Fibroblast of villous mesenchyme (primary cell): ENCODE results near the gene PCDHA13. TPM values are rescaled to one million over a fixed set of nuclear protein-coding genes. Genes with fewer than 3 reads are reported as not detected.
"Not testable (repeated sequence)": the region's sequence is repeated elsewhere in the genome, so short reads cannot be mapped to it uniquely, and the experiment has no call there.

Source experiments
- DNase-seq: peaks from one replicate; pipeline ENCODE4 v3.0.0-alpha.2; 2010; ENCODE audit warnings: low read depth
- H3K4me3 ChIP-seq: 2 replicates; pipeline ENCODE4 v1.5.1; 2011; ENCODE audit warnings: low read depth, mild to moderate bottlenecking, low read length
- CTCF ChIP-seq: IDR thresholded peaks from 2 replicates; pipeline ENCODE4 v1.5.1; 2012; ENCODE audit warnings: low read depth, mild to moderate bottlenecking, low read length; ENCODE audit not compliant: insufficient read depth
- total RNA-seq: library from RNA; depleted of rRNA; stranded (reverse); fragments of >200 nt; gene quantifications from 2 replicates; pipeline ENCODE4 v1.2.3, GENCODE V29; 2012

PCDHA13 gene
- total RNA-seq, 1 donor, result under 0.01 TPM

DNA sequence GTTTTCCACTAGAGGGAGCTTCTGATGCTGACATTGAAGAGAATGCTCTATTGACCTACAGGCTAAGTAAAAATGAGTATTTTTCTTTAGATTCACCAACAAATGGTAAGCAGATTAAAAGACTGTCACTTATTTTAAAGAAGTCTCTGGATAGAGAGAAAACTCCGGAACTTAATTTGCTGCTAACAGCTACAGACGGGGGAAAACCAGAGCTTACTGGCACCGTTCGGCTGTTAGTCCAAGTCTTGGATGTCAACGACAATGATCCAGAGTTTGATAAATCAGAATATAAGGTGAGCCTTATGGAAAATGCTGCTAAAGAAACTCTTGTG lies 12.4 kb upstream of the PCDHA13 start:
- TF ChIP-seq CTCF, result peak; percentile 25
- H3K4me3 ChIP-seq, result no peak overlapping the region
- no peak for DNase-seq

GRCh38 chr5:140870221-140871201 lies 11.4 kb upstream of the PCDHA13 start:
- H3K4me3 ChIP-seq, result no peak overlapping the region
- TF ChIP-seq CTCF, result no peak
- DNase-seq, result no peak

GRCh38 chr5:140875085-140876065 lies 6.5 kb upstream of the PCDHA13 start, which contains the start of gene PCDHA12:
TSS of gene PCDHA12 (plus strand) at chr5:140875308. CDS start at chr5:140875473, 165 bp downstream.
- TF ChIP-seq CTCF, result no peak
- DNase-seq, result no peak
- H3K4me3 ChIP-seq, result no peak within 1 kb of the TSS

- not testable (repeated sequence) for H3K4me3 ChIP-seq, DNase-seq
Observed at GRCh38 chr5:140876541-140877261, 5.2 kb upstream of the PCDHA13 start.

- no peak for TF ChIP-seq CTCF
- no peak for DNase-seq
- H3K4me3 ChIP-seq, result no peak overlapping the region
Observed at GRCh38 chr5:140877262-140877581, 4.7 kb upstream of the PCDHA13 start.

- no peak for TF ChIP-seq CTCF
- DNase-seq, result no peak
- no peak overlapping the region for H3K4me3 ChIP-seq
Observed at GRCh38 chr5:140882591-140882899, 621 bp downstream of the PCDHA13 start.
